ENCODE measurements around the gene C17orf67.

Gene C17orf67

GRCh38 chr17:56824503-56824902 lies 9.2 kb downstream of the C17orf67 start:
- H3K27me3 Mint-ChIP-seq = peaks cover under 1% of the 10 kb centered on the region
- H3K36me3 Mint-ChIP-seq (ENCODE audit: low read depth) = peaks cover 3% of the 10 kb centered on the region
- intact Hi-C loops (cut with micrococcal nuclease) = no loop called here
- no peaks in the 10 kb centered on the region for H3K9me3 Mint-ChIP-seq
- no peak overlapping the region for H3K27ac Mint-ChIP-seq
- peaks cover 3% of the 10 kb centered on the region for H3K4me1 Mint-ChIP-seq (ENCODE audit: low read depth)
- no peak overlapping the region for H3K4me3 Mint-ChIP-seq

- intact Hi-C loops (cut with micrococcal nuclease) = no loop called here
- H3K9me3 Mint-ChIP-seq = no peaks in the 10 kb centered on the region
- H3K36me3 Mint-ChIP-seq (ENCODE audit: low read depth) = no peaks in the 10 kb centered on the region
- H3K4me1 Mint-ChIP-seq (ENCODE audit: low read depth) = peaks cover 4% of the 10 kb centered on the region
- peaks cover 5% of the 10 kb centered on the region for H3K27me3 Mint-ChIP-seq
- H3K4me3 Mint-ChIP-seq = no peak overlapping the region
- H3K27ac Mint-ChIP-seq = no peak overlapping the region
These were observed 9.9 kb downstream of the C17orf67 start for GRCh38 chr17:56823848-56824247.

DNA sequence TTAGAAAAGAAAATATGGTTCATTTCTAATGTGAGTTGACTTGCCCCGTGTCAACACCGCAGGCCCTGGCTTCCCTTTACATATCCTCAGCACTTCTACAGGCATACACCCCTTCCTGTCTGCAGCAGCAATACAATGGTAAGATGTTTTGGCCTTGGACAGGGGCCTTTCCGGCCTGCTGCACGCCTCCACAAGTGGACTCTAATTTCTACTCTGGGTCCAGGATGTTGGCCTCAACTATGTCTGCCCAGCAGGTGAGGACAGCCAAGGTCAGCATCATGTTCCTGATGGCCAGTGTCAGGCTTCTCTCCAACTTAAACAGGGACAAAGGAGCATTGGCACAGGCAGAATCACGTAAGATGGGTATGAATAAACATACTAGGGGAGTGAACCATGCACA lies 11.0 kb downstream of the C17orf67 start:
- no peak overlapping the region for H3K27ac Mint-ChIP-seq
- peaks cover 5% of the 10 kb centered on the region for H3K27me3 Mint-ChIP-seq
- no peaks in the 10 kb centered on the region for H3K9me3 Mint-ChIP-seq
- H3K4me3 Mint-ChIP-seq = no peak overlapping the region
- intact Hi-C loops (cut with micrococcal nuclease) = no loop called here
- no peaks in the 10 kb centered on the region for H3K36me3 Mint-ChIP-seq (ENCODE audit: low read depth)
- H3K4me1 Mint-ChIP-seq (ENCODE audit: low read depth) = peaks cover 4% of the 10 kb centered on the region

DNA sequence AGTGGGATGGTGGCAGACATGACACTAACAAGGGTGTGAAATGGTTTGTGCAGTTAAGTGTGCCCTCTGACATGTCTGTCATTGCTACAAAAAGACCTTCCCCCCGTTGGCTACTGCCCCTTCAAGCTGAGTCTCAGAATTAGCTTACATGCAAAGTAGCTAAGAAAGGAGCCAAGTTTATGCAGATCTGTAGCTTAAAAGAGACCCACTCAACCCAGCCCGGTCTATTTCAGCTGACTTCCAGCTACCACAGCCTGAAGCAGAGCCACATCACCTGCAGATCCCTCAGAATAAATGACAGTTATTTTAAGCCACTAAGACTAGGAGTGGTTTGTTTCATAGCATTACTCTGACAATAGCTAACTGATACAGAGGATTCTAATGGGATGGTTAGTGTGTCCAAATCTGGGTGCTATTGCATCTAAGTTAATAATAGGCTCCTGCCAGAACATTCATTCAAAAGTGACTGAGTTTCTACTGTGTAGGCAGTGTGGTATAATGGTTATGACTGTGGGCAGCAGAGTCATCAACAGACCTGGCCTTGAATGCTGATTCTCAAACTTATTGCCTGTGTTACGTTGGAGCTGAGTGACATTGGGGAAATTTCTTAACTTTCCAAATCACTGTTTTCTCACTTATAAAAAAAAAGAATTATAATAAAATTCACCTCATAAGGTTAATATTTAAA lies 11.7 kb downstream of the C17orf67 start:
- Mint-ChIP-seq H3K4me1 (ENCODE audit: low read depth) (peaks cover 4% of the 10 kb centered on the region), H3K36me3 (ENCODE audit: low read depth) (no peaks in the 10 kb centered on the region), H3K27me3 (peaks cover 5% of the 10 kb centered on the region), H3K27ac (no peak overlapping the region), H3K4me3 (no peak overlapping the region), H3K9me3 (no peaks in the 10 kb centered on the region)
- intact Hi-C loops (cut with micrococcal nuclease) = no loop called here

- H3K27ac Mint-ChIP-seq = no peak overlapping the region
- no peak overlapping the region for H3K4me3 Mint-ChIP-seq
- no peaks in the 10 kb centered on the region for H3K9me3 Mint-ChIP-seq
- H3K4me1 Mint-ChIP-seq (ENCODE audit: low read depth) = peaks cover 4% of the 10 kb centered on the region
- intact Hi-C loops (cut with micrococcal nuclease) = no loop called here
- H3K36me3 Mint-ChIP-seq (ENCODE audit: low read depth) = no peaks in the 10 kb centered on the region
- peaks cover 5% of the 10 kb centered on the region for H3K27me3 Mint-ChIP-seq
These were observed 13.5 kb downstream of the C17orf67 start for GRCh38 chr17:56820207-56820606.

DNA sequence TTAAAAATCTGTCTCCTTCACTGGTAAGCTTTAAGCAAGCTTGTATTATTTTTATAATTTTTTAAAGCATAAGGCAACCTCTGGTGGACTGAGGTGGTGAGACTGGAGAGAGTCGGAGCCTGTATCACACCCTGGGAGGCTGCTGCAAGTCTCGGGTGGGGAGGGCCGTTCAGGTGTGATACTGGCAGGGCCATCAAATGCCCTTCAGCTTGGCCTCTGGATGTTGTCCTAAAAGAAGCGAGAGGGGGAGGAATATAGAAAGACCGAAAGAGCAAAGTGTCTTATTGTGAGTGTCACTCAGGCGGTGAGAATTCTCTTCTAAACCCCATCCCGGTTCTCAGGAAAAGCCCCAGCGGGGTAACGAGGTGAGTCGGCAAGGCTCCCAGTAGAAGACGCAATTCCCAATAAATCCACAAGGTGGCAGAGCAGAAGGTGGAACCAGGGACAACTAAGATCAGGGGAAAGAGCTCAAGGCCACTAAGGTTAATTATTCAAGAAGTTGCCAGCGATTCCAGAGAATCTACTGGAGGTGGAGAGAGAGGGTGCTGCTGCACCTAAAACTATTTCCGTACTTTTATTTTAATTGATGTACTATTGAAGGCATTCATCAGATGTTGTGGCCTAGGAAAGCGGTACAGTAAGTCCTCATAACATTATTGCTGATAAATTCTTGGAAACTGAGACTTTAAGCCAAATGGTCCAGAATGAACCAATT lies 14.1 kb downstream of the C17orf67 start:
- intact Hi-C loops (cut with micrococcal nuclease) = loop anchor here (1.0 kb wide), 1 partner anchor 121 kb away; no protein-coding TSS in a partner anchor
- Mint-ChIP-seq H3K27me3 (peaks cover 5% of the 10 kb centered on the region), H3K36me3 (ENCODE audit: low read depth) (no peaks in the 10 kb centered on the region), H3K27ac (no peak overlapping the region), H3K9me3 (no peaks in the 10 kb centered on the region), H3K4me3 (no peak overlapping the region), H3K4me1 (ENCODE audit: low read depth) (peaks cover 4% of the 10 kb centered on the region)

GRCh38 chr17:56819030-56819429 lies 14.7 kb downstream of the C17orf67 start:
- Mint-ChIP-seq H3K27ac (no peak overlapping the region), H3K4me1 (ENCODE audit: low read depth) (peaks cover 7% of the 10 kb centered on the region), H3K9me3 (no peaks in the 10 kb centered on the region), H3K36me3 (ENCODE audit: low read depth) (no peaks in the 10 kb centered on the region), H3K27me3 (peaks cover 5% of the 10 kb centered on the region), H3K4me3 (no peak overlapping the region)
- intact Hi-C loops (cut with micrococcal nuclease) = loop anchor here (1.0 kb wide), 1 partner anchor 121 kb away; no protein-coding TSS in a partner anchor

- Mint-ChIP-seq H3K27me3 (peaks cover 10% of the 10 kb centered on the region), H3K36me3 (ENCODE audit: low read depth) (no peaks in the 10 kb centered on the region), H3K4me1 (ENCODE audit: low read depth) (peaks cover 16% of the 10 kb centered on the region), H3K27ac (no peak overlapping the region), H3K4me3 (no peak overlapping the region), H3K9me3 (no peaks in the 10 kb centered on the region)
- intact Hi-C loops (cut with micrococcal nuclease) = no loop called here
These were observed 16.7 kb downstream of the C17orf67 start for GRCh38 chr17:56817066-56817465.

GRCh38 chr17:56815711-56816110 lies 18.0 kb downstream of the C17orf67 start:
- H3K27me3 Mint-ChIP-seq = peaks cover 16% of the 10 kb centered on the region
- H3K4me3 Mint-ChIP-seq = no peak overlapping the region
- no peaks in the 10 kb centered on the region for H3K9me3 Mint-ChIP-seq
- H3K27ac Mint-ChIP-seq = no peak overlapping the region
- H3K4me1 Mint-ChIP-seq (ENCODE audit: low read depth) = peaks cover 21% of the 10 kb centered on the region
- no peaks in the 10 kb centered on the region for H3K36me3 Mint-ChIP-seq (ENCODE audit: low read depth)
- intact Hi-C loops (cut with micrococcal nuclease) = no loop called here

- Mint-ChIP-seq H3K27ac (no peak overlapping the region), H3K4me3 (no peak overlapping the region), H3K4me1 (ENCODE audit: low read depth) (peaks cover 17% of the 10 kb centered on the region), H3K27me3 (peaks cover 11% of the 10 kb centered on the region), H3K9me3 (no peaks in the 10 kb centered on the region), H3K36me3 (ENCODE audit: low read depth) (no peaks in the 10 kb centered on the region)
- intact Hi-C loops (cut with micrococcal nuclease) = no loop called here
These were observed 20.8 kb downstream of the C17orf67 start for GRCh38 chr17:56812901-56813388.

- Mint-ChIP-seq H3K27me3 (peaks cover 11% of the 10 kb centered on the region), H3K9me3 (no peaks in the 10 kb centered on the region), H3K27ac (no peak overlapping the region), H3K4me1 (ENCODE audit: low read depth) (peaks cover 22% of the 10 kb centered on the region), H3K4me3 (no peak overlapping the region), H3K36me3 (ENCODE audit: low read depth) (no peaks in the 10 kb centered on the region)
- intact Hi-C loops (cut with micrococcal nuclease) = no loop called here
These were observed 22.6 kb downstream of the C17orf67 start for GRCh38 chr17:56810891-56811775.

- intact Hi-C loops (cut with micrococcal nuclease) = no loop called here
- no peaks in the 10 kb centered on the region for H3K9me3 Mint-ChIP-seq
- H3K36me3 Mint-ChIP-seq (ENCODE audit: low read depth) = no peaks in the 10 kb centered on the region
- peaks cover 11% of the 10 kb centered on the region for H3K27me3 Mint-ChIP-seq
- peaks cover 22% of the 10 kb centered on the region for H3K4me1 Mint-ChIP-seq (ENCODE audit: low read depth)
- no peak overlapping the region for H3K27ac Mint-ChIP-seq
- H3K4me3 Mint-ChIP-seq = no peak overlapping the region
These were observed 23.4 kb downstream of the C17orf67 start for GRCh38 chr17:56810343-56810742.

- Mint-ChIP-seq H3K27me3 (peaks cover 11% of the 10 kb centered on the region), H3K4me1 (ENCODE audit: low read depth) (peaks cover 22% of the 10 kb centered on the region), H3K4me3 (no peak overlapping the region), H3K9me3 (no peaks in the 10 kb centered on the region), H3K36me3 (ENCODE audit: low read depth) (no peaks in the 10 kb centered on the region), H3K27ac (no peak overlapping the region)
- intact Hi-C loops (cut with micrococcal nuclease) = no loop called here
These were observed 23.9 kb downstream of the C17orf67 start for GRCh38 chr17:56809820-56810179.
